ENCODE results near the gene KIFC3.
"Not testable (repeated sequence)": the region's sequence is repeated elsewhere in the genome, so short reads cannot be mapped to it uniquely, and the experiment has no call there.

Gene KIFC3

DNA sequence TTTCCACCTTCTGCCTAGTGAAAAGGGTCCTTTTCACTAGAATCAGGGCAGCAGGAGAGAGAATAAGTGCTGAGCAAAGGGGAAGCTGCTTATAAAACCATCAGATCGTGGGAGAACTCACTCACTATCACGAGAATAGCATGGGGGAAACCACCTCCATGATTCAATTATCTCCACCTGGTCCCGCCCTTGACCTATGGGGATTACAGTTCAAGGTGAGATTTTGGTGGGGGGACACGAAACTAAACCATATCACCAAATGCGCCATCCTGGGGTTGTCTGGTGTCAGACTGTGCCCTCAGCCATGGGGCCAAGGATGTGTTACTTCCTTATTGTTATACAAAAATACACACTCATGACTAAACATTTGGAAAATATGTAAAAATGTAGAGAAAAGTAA is 77.1 kb downstream of the KIFC3 start:
- Histone ChIP-seq H3K9ac (ENCODE audit: low read depth in 1 of 2, low read length in 2 of 2) (no peak overlapping the region), H3K27ac (ENCODE audit: low read depth, low read length) (no peak overlapping the region), H3K27me3 (ENCODE audit: control insufficient read depth in 1 of 2, insufficient read depth in 2 of 2, low read length in 2 of 2) (no peaks in the 10 kb centered on the region), H3K9me3 (ENCODE audit: control insufficient read depth in 1 of 2, low read length in 2 of 2) (no peaks in the 10 kb centered on the region), H3K4me3 (ENCODE audit: low read depth in 1 of 2, low read length in 2 of 2) (no peak overlapping the region), H3K36me3 (ENCODE audit: control insufficient read depth in 1 of 2, insufficient read depth in 2 of 2, low read length in 2 of 2) (no peaks in the 10 kb centered on the region), H3K4me1 (ENCODE audit: control insufficient read depth in 1 of 2, insufficient read depth in 2 of 2, low read length in 2 of 2) (no peaks in the 10 kb centered on the region)

GRCh38 chr16:57724531-57724930 is 77.8 kb downstream of the KIFC3 start:
- H3K9me3 ChIP-seq (ENCODE audit: control insufficient read depth in 1 of 2, low read length in 2 of 2) = no peaks in the 10 kb centered on the region
- H3K27ac ChIP-seq (ENCODE audit: low read depth, low read length) = no peak overlapping the region
- no peaks in the 10 kb centered on the region for H3K36me3 ChIP-seq (ENCODE audit: control insufficient read depth in 1 of 2, insufficient read depth in 2 of 2, low read length in 2 of 2)
- H3K4me3 ChIP-seq (ENCODE audit: low read depth in 1 of 2, low read length in 2 of 2) = no peak overlapping the region
- H3K27me3 ChIP-seq (ENCODE audit: control insufficient read depth in 1 of 2, insufficient read depth in 2 of 2, low read length in 2 of 2) = no peaks in the 10 kb centered on the region
- no peaks in the 10 kb centered on the region for H3K4me1 ChIP-seq (ENCODE audit: control insufficient read depth in 1 of 2, insufficient read depth in 2 of 2, low read length in 2 of 2)
- no peak overlapping the region for H3K9ac ChIP-seq (ENCODE audit: low read depth in 1 of 2, low read length in 2 of 2)

GRCh38 chr16:57723170-57723569 is 79.1 kb downstream of the KIFC3 start:
- H3K36me3 ChIP-seq (ENCODE audit: control insufficient read depth in 1 of 2, insufficient read depth in 2 of 2, low read length in 2 of 2) = no peaks in the 10 kb centered on the region
- H3K9me3 ChIP-seq (ENCODE audit: control insufficient read depth in 1 of 2, low read length in 2 of 2) = no peaks in the 10 kb centered on the region
- H3K27me3 ChIP-seq (ENCODE audit: control insufficient read depth in 1 of 2, insufficient read depth in 2 of 2, low read length in 2 of 2) = no peaks in the 10 kb centered on the region
- no peak overlapping the region for H3K4me3 ChIP-seq (ENCODE audit: low read depth in 1 of 2, low read length in 2 of 2)
- H3K9ac ChIP-seq (ENCODE audit: low read depth in 1 of 2, low read length in 2 of 2) = no peak overlapping the region
- H3K4me1 ChIP-seq (ENCODE audit: control insufficient read depth in 1 of 2, insufficient read depth in 2 of 2, low read length in 2 of 2) = no peaks in the 10 kb centered on the region
- H3K27ac ChIP-seq (ENCODE audit: low read depth, low read length) = no peak overlapping the region

DNA sequence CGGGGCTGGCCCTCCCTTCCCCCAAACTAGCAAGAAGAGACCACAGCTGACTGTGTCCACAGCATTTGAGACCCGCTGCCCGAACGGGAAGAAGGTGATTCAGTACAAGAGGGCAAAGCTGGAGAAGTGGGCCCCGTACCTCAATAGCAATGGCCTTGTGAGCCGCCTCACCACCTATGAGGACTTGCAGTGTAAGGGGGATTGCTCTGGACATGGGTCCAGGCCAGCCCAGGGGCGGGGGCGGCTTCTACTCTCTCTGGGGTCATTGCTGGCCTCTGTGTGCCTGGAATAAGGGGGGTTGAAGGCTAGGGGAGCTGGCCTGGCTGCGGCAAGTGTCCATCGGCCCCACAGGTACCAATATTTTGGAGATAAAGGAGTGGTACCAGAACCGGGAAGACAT is 79.6 kb downstream of the KIFC3 start:
- no peak overlapping the region for H3K9ac ChIP-seq (ENCODE audit: low read depth in 1 of 2, low read length in 2 of 2)
- no peaks in the 10 kb centered on the region for H3K4me1 ChIP-seq (ENCODE audit: control insufficient read depth in 1 of 2, insufficient read depth in 2 of 2, low read length in 2 of 2)
- no peaks in the 10 kb centered on the region for H3K9me3 ChIP-seq (ENCODE audit: control insufficient read depth in 1 of 2, low read length in 2 of 2)
- H3K27ac ChIP-seq (ENCODE audit: low read depth, low read length) = no peak overlapping the region
- H3K36me3 ChIP-seq (ENCODE audit: control insufficient read depth in 1 of 2, insufficient read depth in 2 of 2, low read length in 2 of 2) = no peaks in the 10 kb centered on the region
- H3K4me3 ChIP-seq (ENCODE audit: low read depth in 1 of 2, low read length in 2 of 2) = no peak overlapping the region
- no peaks in the 10 kb centered on the region for H3K27me3 ChIP-seq (ENCODE audit: control insufficient read depth in 1 of 2, insufficient read depth in 2 of 2, low read length in 2 of 2)

DNA sequence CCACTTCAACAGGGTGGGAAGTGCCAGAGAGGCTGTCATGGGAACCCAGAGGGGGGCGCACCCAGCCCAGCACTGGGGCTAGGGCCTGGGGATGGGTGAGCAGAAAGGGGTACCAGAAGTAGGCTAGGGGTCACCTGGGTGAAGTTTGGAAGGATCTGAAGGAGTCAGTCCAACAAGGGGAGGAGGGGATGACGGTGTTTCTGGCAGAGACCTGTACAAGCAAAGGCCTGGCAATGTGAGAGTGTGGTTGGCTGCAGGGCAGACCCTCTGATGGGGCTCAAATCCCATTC is 80.1 kb downstream of the KIFC3 start:
- no peaks in the 10 kb centered on the region for H3K4me1 ChIP-seq (ENCODE audit: control insufficient read depth in 1 of 2, insufficient read depth in 2 of 2, low read length in 2 of 2)

DNA sequence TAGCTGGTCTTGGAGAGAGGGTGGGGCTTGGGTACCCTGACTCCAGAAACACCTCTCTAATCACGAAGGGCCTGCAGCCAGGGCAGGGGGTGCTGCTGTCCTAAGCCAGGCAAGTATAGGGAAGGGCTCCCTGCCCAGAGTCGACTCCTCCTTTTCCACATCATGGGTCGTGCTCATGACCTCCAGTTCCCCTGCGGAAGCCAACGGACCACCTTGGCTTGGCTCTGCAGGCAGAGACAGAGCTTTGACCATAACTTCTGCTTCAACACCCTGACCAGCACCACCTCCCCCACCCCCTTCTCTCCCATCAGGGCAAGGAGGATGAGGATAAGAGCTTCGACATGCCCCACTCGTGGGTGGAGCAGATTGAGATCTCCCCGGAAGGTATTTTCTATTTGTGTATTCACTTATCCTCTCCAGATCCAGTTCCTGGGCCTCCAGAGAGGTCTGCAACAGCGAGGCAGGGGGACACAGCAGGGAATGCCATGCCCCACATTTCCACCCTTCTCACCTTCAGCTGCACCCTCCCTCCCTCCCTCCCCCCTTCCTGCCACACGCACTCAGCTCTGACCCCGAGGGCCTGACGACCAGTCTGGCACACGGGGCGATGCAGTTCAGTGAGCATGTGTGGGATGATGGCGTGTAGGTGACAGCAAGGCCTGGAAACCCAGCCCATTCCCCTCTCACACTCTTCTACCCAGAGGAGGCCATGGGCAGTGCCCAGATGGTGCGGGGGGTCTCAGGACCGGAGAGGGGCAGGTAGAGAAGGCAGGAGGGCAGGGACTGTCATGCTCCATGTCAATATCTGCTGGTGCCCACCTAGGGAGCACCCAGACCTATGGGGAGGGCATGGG is 80.7 kb downstream of the KIFC3 start:
- H3K36me3 ChIP-seq (ENCODE audit: control insufficient read depth in 1 of 2, insufficient read depth in 2 of 2, low read length in 2 of 2) = no peaks in the 10 kb centered on the region
- H3K27me3 ChIP-seq (ENCODE audit: control insufficient read depth in 1 of 2, insufficient read depth in 2 of 2, low read length in 2 of 2) = no peaks in the 10 kb centered on the region
- no peaks in the 10 kb centered on the region for H3K9me3 ChIP-seq (ENCODE audit: control insufficient read depth in 1 of 2, low read length in 2 of 2)
- no peaks in the 10 kb centered on the region for H3K4me1 ChIP-seq (ENCODE audit: control insufficient read depth in 1 of 2, insufficient read depth in 2 of 2, low read length in 2 of 2)
- no peak overlapping the region for H3K27ac ChIP-seq (ENCODE audit: low read depth, low read length)
- no peak overlapping the region for H3K9ac ChIP-seq (ENCODE audit: low read depth in 1 of 2, low read length in 2 of 2)
- no peak overlapping the region for H3K4me3 ChIP-seq (ENCODE audit: low read depth in 1 of 2, low read length in 2 of 2)

More for the DNA sequence above, 80.1 kb downstream of the KIFC3 start:
- Histone ChIP-seq H3K9ac (ENCODE audit: low read depth in 1 of 2, low read length in 2 of 2) (no peak overlapping the region), H3K9me3 (ENCODE audit: control insufficient read depth in 1 of 2, low read length in 2 of 2) (no peaks in the 10 kb centered on the region), H3K27ac (ENCODE audit: low read depth, low read length) (no peak overlapping the region), H3K27me3 (ENCODE audit: control insufficient read depth in 1 of 2, insufficient read depth in 2 of 2, low read length in 2 of 2) (no peaks in the 10 kb centered on the region), H3K36me3 (ENCODE audit: control insufficient read depth in 1 of 2, insufficient read depth in 2 of 2, low read length in 2 of 2) (no peaks in the 10 kb centered on the region), H3K4me3 (ENCODE audit: low read depth in 1 of 2, low read length in 2 of 2) (no peak overlapping the region)

- no peaks in the 10 kb centered on the region for H3K36me3 ChIP-seq (ENCODE audit: control insufficient read depth in 1 of 2, insufficient read depth in 2 of 2, low read length in 2 of 2)
- H3K4me3 ChIP-seq (ENCODE audit: low read depth in 1 of 2, low read length in 2 of 2) = no peak overlapping the region
- H3K27ac ChIP-seq (ENCODE audit: low read depth, low read length) = no peak overlapping the region
- no peaks in the 10 kb centered on the region for H3K4me1 ChIP-seq (ENCODE audit: control insufficient read depth in 1 of 2, insufficient read depth in 2 of 2, low read length in 2 of 2)
- peaks cover 0 to 6% of the 10 kb centered on the region in 2 donors for H3K27me3 ChIP-seq (ENCODE audit: control insufficient read depth in 1 of 2, insufficient read depth in 2 of 2, low read length in 2 of 2)
- H3K9me3 ChIP-seq (ENCODE audit: control insufficient read depth in 1 of 2, low read length in 2 of 2) = no peaks in the 10 kb centered on the region
- no peak overlapping the region for H3K9ac ChIP-seq (ENCODE audit: low read depth in 1 of 2, low read length in 2 of 2)
These were observed 82.1 kb downstream of the KIFC3 start for GRCh38 chr16:57720142-57720575.

GRCh38 chr16:57714047-57714446 is 88.2 kb downstream of the KIFC3 start:
- H3K36me3 ChIP-seq (ENCODE audit: control insufficient read depth in 1 of 2, insufficient read depth in 2 of 2, low read length in 2 of 2) = no peaks in the 10 kb centered on the region
- no peaks in the 10 kb centered on the region for H3K4me1 ChIP-seq (ENCODE audit: control insufficient read depth in 1 of 2, insufficient read depth in 2 of 2, low read length in 2 of 2)
- peaks cover 0 to 6% of the 10 kb centered on the region in 2 donors for H3K27me3 ChIP-seq (ENCODE audit: control insufficient read depth in 1 of 2, insufficient read depth in 2 of 2, low read length in 2 of 2)
- H3K4me3 ChIP-seq (ENCODE audit: low read depth in 1 of 2, low read length in 2 of 2) = no peak overlapping the region
- H3K27ac ChIP-seq (ENCODE audit: low read depth, low read length) = no peak overlapping the region
- no peak overlapping the region for H3K9ac ChIP-seq (ENCODE audit: low read depth in 1 of 2, low read length in 2 of 2)
- no peaks in the 10 kb centered on the region for H3K9me3 ChIP-seq (ENCODE audit: control insufficient read depth in 1 of 2, low read length in 2 of 2)

DNA sequence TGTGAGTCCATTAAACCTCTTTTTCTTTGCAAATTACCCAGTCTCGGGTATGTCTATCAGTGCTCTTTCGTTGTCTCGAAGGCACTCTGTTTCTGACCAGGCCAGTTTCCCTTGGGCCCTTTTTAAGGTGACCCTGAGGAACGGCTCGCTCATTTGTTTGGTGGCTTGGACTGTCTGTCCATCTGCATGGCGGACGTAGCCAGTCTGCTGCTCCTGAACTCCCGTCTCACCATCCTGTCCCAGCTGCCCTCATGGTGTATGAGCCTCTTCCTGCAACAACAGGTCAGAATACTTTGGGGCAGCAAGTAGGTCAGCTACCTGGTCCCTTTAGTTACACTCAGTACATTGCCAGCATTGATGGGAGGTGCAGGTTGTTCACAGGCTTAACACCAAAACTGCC is 88.7 kb downstream of the KIFC3 start:
- Histone ChIP-seq H3K27ac (ENCODE audit: low read depth, low read length) (no peak overlapping the region), H3K4me3 (ENCODE audit: low read depth in 1 of 2, low read length in 2 of 2) (no peak overlapping the region), H3K9ac (ENCODE audit: low read depth in 1 of 2, low read length in 2 of 2) (no peak overlapping the region)

GRCh38 chr16:57712569-57712968 is 89.7 kb downstream of the KIFC3 start:
- H3K27me3 ChIP-seq (ENCODE audit: control insufficient read depth in 1 of 2, insufficient read depth in 2 of 2, low read length in 2 of 2); H3K4me1 ChIP-seq (ENCODE audit: control insufficient read depth in 1 of 2, insufficient read depth in 2 of 2, low read length in 2 of 2); H3K27ac ChIP-seq (ENCODE audit: low read depth, low read length); H3K9me3 ChIP-seq (ENCODE audit: control insufficient read depth in 1 of 2, low read length in 2 of 2); H3K9ac ChIP-seq (ENCODE audit: low read depth in 1 of 2, low read length in 2 of 2); H3K36me3 ChIP-seq (ENCODE audit: control insufficient read depth in 1 of 2, insufficient read depth in 2 of 2, low read length in 2 of 2); H3K4me3 ChIP-seq (ENCODE audit: low read depth in 1 of 2, low read length in 2 of 2): not testable (repeated sequence)

More for the DNA sequence above, 88.7 kb downstream of the KIFC3 start:
- Histone ChIP-seq H3K9me3 (ENCODE audit: control insufficient read depth in 1 of 2, low read length in 2 of 2) (no peaks in the 10 kb centered on the region), H3K36me3 (ENCODE audit: control insufficient read depth in 1 of 2, insufficient read depth in 2 of 2, low read length in 2 of 2) (no peaks in the 10 kb centered on the region), H3K27me3 (ENCODE audit: control insufficient read depth in 1 of 2, insufficient read depth in 2 of 2, low read length in 2 of 2) (peaks cover 0 to 6% of the 10 kb centered on the region in 2 donors), H3K4me1 (ENCODE audit: control insufficient read depth in 1 of 2, insufficient read depth in 2 of 2, low read length in 2 of 2) (no peaks in the 10 kb centered on the region)

Data from duodenal mucosa (tissue), 2 donors.